DND-41 (cell line): ENCODE results near the gene METTL27.
A peak's percentile ranks its signal among the peaks of the same experiment; 100 is the strongest.

Experiments
- ATAC-seq: fragments of 200-7000 bp; cut with Tn5 transposase; 3 replicates; pipeline ENCODE4 v1.9.1; 2021; ENCODE audit warnings: low read depth; ENCODE audit not compliant: insufficient read depth
- DNase-seq: peaks from one replicate; pipeline ENCODE4 v3.0.0-alpha.2; 2020
- H2AFZ ChIP-seq: 2 replicates; pipeline ENCODE4 v1.6.0; 2012; ENCODE audit warnings: low read depth, low read length
- H3K27ac ChIP-seq: 2 replicates; pipeline ENCODE4 v1.5.1; 2012; ENCODE audit warnings: low read length, inconsistent platforms
- H3K27me3 ChIP-seq: fragments of 200-600 bp; sonication (generic); 2 replicates; pipeline ENCODE4 v1.6.0; 2012; ENCODE audit warnings: low read length, mild to moderate bottlenecking, inconsistent platforms; ENCODE audit not compliant: insufficient read depth, poor library complexity
- H3K36me3 ChIP-seq: 2 replicates; pipeline ENCODE4 v1.5.1; 2012; ENCODE audit warnings: low read length, inconsistent platforms; ENCODE audit not compliant: insufficient read depth
- H3K4me1 ChIP-seq: 2 replicates; pipeline ENCODE4 v1.5.1; 2012; ENCODE audit warnings: mild to moderate bottlenecking, low read length; ENCODE audit not compliant: insufficient read depth
- H3K4me2 ChIP-seq: 2 replicates; pipeline ENCODE4 v1.6.0; 2012; ENCODE audit warnings: mild to moderate bottlenecking, moderate library complexity, low read length, inconsistent platforms; ENCODE audit not compliant: insufficient read depth
- H3K4me3 ChIP-seq, 2 experiments: fragments of 200-600 bp in 1 of 2; shearing (Covaris generic) in 1 of 2; 2 replicates each; pipeline ENCODE4 v1.5.1; 2012 to 2016; ENCODE audit warnings: inconsistent platforms in 2 of 2, low read length in 2 of 2, mild to moderate bottlenecking in 2 of 2, low read depth in 1 of 2, moderate library complexity in 1 of 2
- H3K79me2 ChIP-seq: 2 replicates; pipeline ENCODE4 v1.6.0; 2012; ENCODE audit warnings: low read length, inconsistent platforms; ENCODE audit not compliant: insufficient read depth
- H3K9ac ChIP-seq: 2 replicates; pipeline ENCODE4 v1.6.0; 2012; ENCODE audit warnings: low read depth, mild to moderate bottlenecking, inconsistent platforms, low read length, moderate library complexity
- H3K9me3 ChIP-seq: 2 replicates; pipeline ENCODE4 v1.5.1; 2012; ENCODE audit warnings: low read length, moderate library complexity, mild to moderate bottlenecking, inconsistent platforms; ENCODE audit not compliant: insufficient read depth, severe bottlenecking
- H4K20me1 ChIP-seq: 2 replicates; pipeline ENCODE4 v1.6.0; 2012; ENCODE audit warnings: low read length; ENCODE audit not compliant: insufficient read depth
- CTCF ChIP-seq: IDR thresholded peaks from 2 replicates; pipeline ENCODE4 v1.5.1; 2012; ENCODE audit warnings: borderline replicate concordance, low read length, moderate library complexity, mild to moderate bottlenecking; ENCODE audit not compliant: poor library complexity, severe bottlenecking; ENCODE audit errors: extremely low read depth
- EZH2 ChIP-seq: IDR thresholded peaks from 3 replicates; pipeline ENCODE4 v1.6.1; 2012; ENCODE audit warnings: borderline replicate concordance, low read depth, mild to moderate bottlenecking, moderate library complexity, low read length, inconsistent platforms; ENCODE audit not compliant: severe bottlenecking

Gene METTL27

GRCh38 chr7:73830681-73831583 lies 11.4 kb downstream of the METTL27 start, which contains the start of gene CLDN4:
CLDN4 (plus strand) TSS chr7:73830996; CDS start chr7:73831202, 206 bp downstream.
- Histone ChIP-seq H3K9ac (no peak within 1 kb of the TSS), H3K4me2 (no peak within 1 kb of the TSS), H3K36me3 (no peaks in the 10 kb centered on the region), H3K9me3 (no peaks in the 10 kb centered on the region), H3K4me1 (peaks cover 9% of the 10 kb centered on the region), H3K79me2 (no peaks in the 10 kb centered on the region), H3K27me3 (no peaks in the 10 kb centered on the region), H3K4me3 (no peak within 1 kb of the TSS), H3K27ac (no peak within 1 kb of the TSS), H4K20me1 (no peaks in the 10 kb centered on the region), H2AFZ (no peak within 1 kb of the TSS)
- no peak for DNase-seq
- ATAC-seq = no peak
- TF ChIP-seq CTCF (no peak), EZH2 (no peak)

GRCh38 chr7:73829921-73830680 lies 12.2 kb downstream of the METTL27 start:
- no peak overlapping the region for H3K27ac ChIP-seq
- DNase-seq = no peak

GRCh38 chr7:73829505-73829904 lies 12.8 kb downstream of the METTL27 start:
- Histone ChIP-seq H3K4me1 (peaks cover 9% of the 10 kb centered on the region), H3K9ac (no peak overlapping the region), H3K27ac (no peak overlapping the region), H4K20me1 (no peaks in the 10 kb centered on the region), H3K4me3 (no peak overlapping the region), H3K4me2 (no peak overlapping the region), H3K79me2 (no peaks in the 10 kb centered on the region), H3K27me3 (no peaks in the 10 kb centered on the region), H3K9me3 (no peaks in the 10 kb centered on the region), H2AFZ (no peak overlapping the region), H3K36me3 (no peaks in the 10 kb centered on the region)
- ATAC-seq = no peak
- no peak for DNase-seq
- TF ChIP-seq CTCF (no peak), EZH2 (no peak)

More at GRCh38 chr7:73829921-73830680, 12.2 kb downstream of the METTL27 start:
- no peaks in the 10 kb centered on the region for H4K20me1 ChIP-seq
- no peak overlapping the region for H2AFZ ChIP-seq
- no peak for ATAC-seq
- TF ChIP-seq EZH2 (no peak), CTCF (peak; percentile 15)
- H3K4me3 ChIP-seq = no peak overlapping the region
- no peaks in the 10 kb centered on the region for H3K9me3 ChIP-seq
- H3K4me1 ChIP-seq = peaks cover 9% of the 10 kb centered on the region
- no peaks in the 10 kb centered on the region for H3K79me2 ChIP-seq
- H3K27me3 ChIP-seq = no peaks in the 10 kb centered on the region
- H3K4me2 ChIP-seq = no peak overlapping the region
- no peaks in the 10 kb centered on the region for H3K36me3 ChIP-seq
- no peak overlapping the region for H3K9ac ChIP-seq
